Hematopoietic multipotent progenitor cell (in vitro differentiated cells): ENCODE results near the gene FHL5. TPM values are rescaled to one million over a fixed set of nuclear protein-coding genes. Genes with fewer than 3 reads are reported as not detected.

Source experiments
- small RNA-seq: library from RNA; depleted of rRNA; stranded (forward); fragments of <200 nt; gene quantifications from one replicate; pipeline ENCODE3, GENCODE V24; 2012
- total RNA-seq: library from RNA; depleted of rRNA; stranded (reverse); fragments of >200 nt; gene quantifications from one replicate; pipeline ENCODE4 v1.2.3, GENCODE V29; 2012

FHL5 gene
- total RNA-seq, 1 donor = not detected

Small RNA genes lying within 50 kb of the gene (small RNA-seq; reads per million reads assigned to genes)
- not detected for gene RNU4-70P

Other genes with a start within 250 kb of the FHL5 start
- gene UFL1, start 41.3 kb upstream of the FHL5 start, total RNA-seq = 7.0 TPM